Measurements from ENCODE around the gene TSKU.

TSKU gene

DNA sequence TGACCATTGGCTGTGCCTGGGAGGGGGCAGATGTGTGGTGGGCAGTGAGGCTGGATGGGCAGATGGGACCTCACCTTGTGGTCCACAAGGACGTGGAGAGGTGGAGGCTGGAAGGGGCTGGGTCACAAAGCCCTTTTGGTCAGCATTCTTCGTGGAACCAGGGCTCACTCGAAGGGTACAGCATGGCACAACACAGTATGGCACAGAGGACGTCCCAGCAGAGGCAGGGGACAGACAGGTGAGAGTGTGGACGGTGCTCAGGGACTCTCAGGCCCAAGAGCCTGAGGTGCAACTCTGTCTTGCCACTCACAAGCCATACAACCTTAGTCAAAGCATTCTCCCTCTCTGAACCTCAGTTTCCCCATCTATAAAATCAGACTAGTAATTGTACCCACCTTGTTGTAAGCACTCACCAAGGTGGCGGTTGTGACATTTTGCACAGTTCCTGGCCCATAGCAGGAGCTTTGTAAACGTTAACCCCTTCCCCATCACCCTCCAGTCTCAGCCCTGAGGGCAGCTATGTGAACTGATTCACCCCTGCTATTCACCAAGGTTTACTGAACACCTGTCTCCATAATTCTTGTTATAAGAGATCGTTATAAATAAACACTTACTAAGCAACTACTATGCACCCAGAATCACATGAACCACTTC is 11.6 kb upstream of the TSKU start:
- TF ChIP-seq, protein P1, sequence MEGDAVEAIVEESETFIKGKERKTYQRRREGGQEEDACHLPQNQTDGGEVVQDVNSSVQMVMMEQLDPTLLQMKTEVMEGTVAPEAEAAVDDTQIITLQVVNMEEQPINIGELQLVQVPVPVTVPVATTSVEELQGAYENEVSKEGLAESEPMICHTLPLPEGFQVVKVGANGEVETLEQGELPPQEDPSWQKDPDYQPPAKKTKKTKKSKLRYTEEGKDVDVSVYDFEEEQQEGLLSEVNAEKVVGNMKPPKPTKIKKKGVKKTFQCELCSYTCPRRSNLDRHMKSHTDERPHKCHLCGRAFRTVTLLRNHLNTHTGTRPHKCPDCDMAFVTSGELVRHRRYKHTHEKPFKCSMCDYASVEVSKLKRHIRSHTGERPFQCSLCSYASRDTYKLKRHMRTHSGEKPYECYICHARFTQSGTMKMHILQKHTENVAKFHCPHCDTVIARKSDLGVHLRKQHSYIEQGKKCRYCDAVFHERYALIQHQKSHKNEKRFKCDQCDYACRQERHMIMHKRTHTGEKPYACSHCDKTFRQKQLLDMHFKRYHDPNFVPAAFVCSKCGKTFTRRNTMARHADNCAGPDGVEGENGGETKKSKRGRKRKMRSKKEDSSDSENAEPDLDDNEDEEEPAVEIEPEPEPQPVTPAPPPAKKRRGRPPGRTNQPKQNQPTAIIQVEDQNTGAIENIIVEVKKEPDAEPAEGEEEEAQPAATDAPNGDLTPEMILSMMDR (IDR thresholded peaks at IDR 0.05; ENCODE audit: borderline replicate concordance, extremely low read depth, low read length, poor library complexity, severe bottlenecking) = no peak
- no peak for TF ChIP-seq EZH2 (IDR thresholded peaks at IDR 0.05; ENCODE audit: borderline replicate concordance, low read depth, low read length, severe bottlenecking)

DNA sequence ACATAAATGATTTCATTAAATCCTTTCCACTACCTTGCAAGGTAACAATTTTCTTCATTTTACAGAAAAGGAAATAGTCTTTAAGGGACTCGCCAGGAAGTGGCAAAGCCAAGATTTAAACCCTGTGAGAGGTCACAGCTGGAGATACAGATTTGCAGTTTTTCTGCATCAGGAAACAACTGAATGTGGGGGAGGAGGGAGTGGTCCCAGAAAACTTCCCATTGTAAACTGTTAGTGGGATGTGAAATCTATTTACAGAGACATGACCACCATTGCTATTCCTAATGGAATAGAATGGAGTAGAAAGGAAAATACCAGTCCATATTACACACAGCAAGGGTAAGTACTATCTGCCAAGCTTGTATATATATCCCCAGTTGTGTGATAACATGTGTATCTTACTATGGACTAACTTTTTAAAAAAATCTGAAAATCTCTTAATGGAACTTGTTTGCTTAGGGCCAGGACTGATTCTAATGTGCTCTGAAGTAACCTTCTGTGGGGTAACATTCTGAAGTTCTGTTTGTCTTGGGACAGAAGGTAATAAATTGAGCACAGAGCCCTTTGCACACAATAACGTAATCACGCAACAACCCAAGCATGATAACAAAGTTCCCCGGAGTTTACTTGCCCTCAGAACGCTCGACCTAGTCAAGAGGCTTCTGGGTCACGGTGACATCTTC is 10.9 kb upstream of the TSKU start:
- Histone ChIP-seq H3K9me3 (ENCODE audit: insufficient read depth, low read length, severe bottlenecking) (peaks cover 5% of the 10 kb centered on the region), H3K4me1 (ENCODE audit: insufficient read depth, low read length) (peaks cover 23% of the 10 kb centered on the region), H3K27me3 (ENCODE audit: insufficient read depth, low read length, poor library complexity) (no peaks in the 10 kb centered on the region), H4K20me1 (ENCODE audit: insufficient read depth, low read length) (no peaks in the 10 kb centered on the region), H3K4me3 (ENCODE audit: low read depth in 1 of 2, low read length in 2 of 2) (no peak overlapping the region), H3K9ac (ENCODE audit: low read depth, low read length) (no peak overlapping the region), H2AFZ (ENCODE audit: low read depth, low read length) (no peak overlapping the region), H3K79me2 (ENCODE audit: insufficient read depth, low read length) (no peaks in the 10 kb centered on the region), H3K4me2 (ENCODE audit: insufficient read depth, low read length) (no peak overlapping the region), H3K27ac (ENCODE audit: low read length) (no peak overlapping the region), H3K36me3 (ENCODE audit: insufficient read depth, low read length) (no peaks in the 10 kb centered on the region)
- DNase-seq (no peak), ATAC-seq (ENCODE audit: insufficient read depth, low read depth) (no peak)
- TF ChIP-seq, protein P1 (IDR thresholded peaks at IDR 0.05; ENCODE audit: borderline replicate concordance, extremely low read depth, low read length, poor library complexity, severe bottlenecking) = no peak
- no peak for TF ChIP-seq EZH2 (IDR thresholded peaks at IDR 0.05; ENCODE audit: borderline replicate concordance, low read depth, low read length, severe bottlenecking)

More for the DNA sequence above, 11.6 kb upstream of the TSKU start:
- no peaks in the 10 kb centered on the region; the same call in 1 of the 2 replicates for H4K20me1 ChIP-seq (ENCODE audit: insufficient read depth, low read length)
- H2AFZ ChIP-seq (ENCODE audit: low read depth, low read length) = no peak overlapping the region
- H3K27me3 ChIP-seq (ENCODE audit: insufficient read depth, low read length, poor library complexity) = no peaks in the 10 kb centered on the region
- no peak overlapping the region for H3K4me3 ChIP-seq (ENCODE audit: low read depth in 1 of 2, low read length in 2 of 2)
- peaks cover 23% of the 10 kb centered on the region for H3K4me1 ChIP-seq (ENCODE audit: insufficient read depth, low read length)
- H3K9ac ChIP-seq (ENCODE audit: low read depth, low read length) = no peak overlapping the region
- DNase-seq = no peak
- no peaks in the 10 kb centered on the region for H3K79me2 ChIP-seq (ENCODE audit: insufficient read depth, low read length)
- no peak overlapping the region for H3K4me2 ChIP-seq (ENCODE audit: insufficient read depth, low read length)
- ATAC-seq (ENCODE audit: insufficient read depth, low read depth) = no peak
- no peaks in the 10 kb centered on the region for H3K36me3 ChIP-seq (ENCODE audit: insufficient read depth, low read length)
- no peak overlapping the region for H3K27ac ChIP-seq (ENCODE audit: low read length)
- peaks cover 4% of the 10 kb centered on the region for H3K9me3 ChIP-seq (ENCODE audit: insufficient read depth, low read length, severe bottlenecking)

DNA sequence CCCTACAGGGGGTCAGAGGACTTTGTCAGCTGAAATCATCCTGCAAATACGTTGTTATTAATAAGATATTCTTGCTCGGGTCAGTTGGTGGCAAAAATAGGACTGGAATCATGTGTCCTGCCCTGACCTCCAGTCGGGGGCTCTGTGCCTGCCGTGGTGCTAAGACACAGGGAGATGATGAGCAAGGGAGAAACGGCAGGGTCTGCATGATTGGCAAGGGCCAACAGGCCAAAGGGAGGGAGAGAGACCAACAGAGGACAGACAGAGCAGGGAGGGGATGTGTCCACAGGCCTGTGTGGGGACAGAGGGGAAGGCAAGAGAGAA is 10.4 kb upstream of the TSKU start:
- ATAC-seq (ENCODE audit: insufficient read depth, low read depth) = no peak
- Histone ChIP-seq H3K27ac (ENCODE audit: low read length) (no peak overlapping the region), H3K9me3 (ENCODE audit: insufficient read depth, low read length, severe bottlenecking) (peaks cover 5% of the 10 kb centered on the region), H3K36me3 (ENCODE audit: insufficient read depth, low read length) (no peaks in the 10 kb centered on the region), H3K79me2 (ENCODE audit: insufficient read depth, low read length) (no peaks in the 10 kb centered on the region), H3K4me3 (ENCODE audit: low read depth in 1 of 2, low read length in 2 of 2) (no peak overlapping the region), H3K27me3 (ENCODE audit: insufficient read depth, low read length, poor library complexity) (no peaks in the 10 kb centered on the region), H3K4me1 (ENCODE audit: insufficient read depth, low read length) (peaks cover 19% of the 10 kb centered on the region), H2AFZ (ENCODE audit: low read depth, low read length) (no peak overlapping the region), H4K20me1 (ENCODE audit: insufficient read depth, low read length) (no peaks in the 10 kb centered on the region), H3K9ac (ENCODE audit: low read depth, low read length) (no peak overlapping the region), H3K4me2 (ENCODE audit: insufficient read depth, low read length) (no peak overlapping the region)
- no peak for DNase-seq
- TF ChIP-seq, protein P1 (IDR thresholded peaks at IDR 0.05; ENCODE audit: borderline replicate concordance, extremely low read depth, low read length, poor library complexity, severe bottlenecking) = no peak
- no peak for TF ChIP-seq EZH2 (IDR thresholded peaks at IDR 0.05; ENCODE audit: borderline replicate concordance, low read depth, low read length, severe bottlenecking)
